H1 (cell line): ENCODE data around the gene SHISA6. TPM values are rescaled to one million over a fixed set of nuclear protein-coding genes. Genes with fewer than 3 reads are reported as not detected.

ENCODE experiments used
- CTCF ChIA-PET: fragments of 300-600 bp; sonication (Branson Sonifier 250); formaldehyde crosslinking; loops from one replicate; lab custom pipeline; 2021; ENCODE audit not compliant: partially characterized antibody; lab: Charles Lee
- POLR2A ChIA-PET: fragments of 300-600 bp; sonication (Branson Sonifier 250); formaldehyde crosslinking; loops from one replicate; lab custom pipeline; 2021; ENCODE audit warnings: inconsistent platforms; ENCODE audit not compliant: partially characterized antibody; lab: Charles Lee
- DNase-seq, 2 experiments: peaks; one replicate each; pipeline versions ENCODE4 v3.0.0 to v3.0.0-alpha.2; 2010 to 2022; ENCODE audit warnings: low spot score in 2 of 2, low read depth in 1 of 2, mixed read lengths in 1 of 2
- FAIRE-seq: peaks from 2 replicates; lab custom pipeline; 2011; peaks lifted over from hg19 to GRCh38; lab: Jason Lieb, UNC
- H2AFZ ChIP-seq: 2 replicates; pipeline ENCODE4 v1.8.1; 2012; ENCODE audit warnings: low read length, inconsistent platforms
- H2AK5ac ChIP-seq: 2 replicates; pipeline ENCODE4 v1.6.1; 2013; ENCODE audit warnings: low read depth, low read length
- H2BK120ac ChIP-seq: replicated peaks from 2 replicates; pipeline ENCODE3; 2013; ENCODE audit warnings: low read depth, low read length, inconsistent platforms
- H2BK12ac ChIP-seq: 2 replicates; pipeline ENCODE4 v1.6.1; 2013; ENCODE audit warnings: low read depth, low read length
- H2BK15ac ChIP-seq: 2 replicates; pipeline ENCODE4 v1.6.1; 2013; ENCODE audit warnings: low read length
- H2BK20ac ChIP-seq: 2 replicates; pipeline ENCODE4 v1.6.1; 2013; ENCODE audit warnings: low read length
- H2BK5ac ChIP-seq: 2 replicates; pipeline ENCODE4 v1.6.1; 2013; ENCODE audit warnings: low read depth, low read length
- H3K14ac ChIP-seq: 2 replicates; pipeline ENCODE4 v1.6.1; 2013; ENCODE audit warnings: inconsistent platforms; ENCODE audit not compliant: insufficient read length
- H3K18ac ChIP-seq: 2 replicates; pipeline ENCODE4 v1.6.1; 2013; ENCODE audit warnings: low read length; ENCODE audit errors: extremely low read depth
- H3K23ac ChIP-seq: 2 replicates; pipeline ENCODE4 v1.6.1; 2013; ENCODE audit warnings: inconsistent platforms; ENCODE audit not compliant: insufficient read length
- H3K23me2 ChIP-seq: 2 replicates; pipeline ENCODE4 v1.6.1; 2013; ENCODE audit warnings: low read depth, low read length
- H3K27ac ChIP-seq: 2 replicates; pipeline ENCODE4 v1.6.1; 2011; ENCODE audit warnings: low read depth, low read length, inconsistent platforms
- H3K27me3 ChIP-seq, 4 experiments: replicated peaks in 1 of 4; 1 replicate in 1 of 4; 2 replicates in 3 of 4; pipeline versions ENCODE4 v1.6.1 to v1.8.1; 2011 to 2013; ENCODE audit warnings: low read length in 3 of 4, mild to moderate bottlenecking in 3 of 4, inconsistent platforms in 2 of 4, mixed read lengths in 2 of 4, moderate library complexity in 1 of 4; ENCODE audit not compliant: control insufficient read depth in 3 of 4, insufficient read depth in 3 of 4; ENCODE audit errors: extremely low read depth in 1 of 4
- H3K36me3 ChIP-seq, 4 experiments: 2 replicates each; pipeline versions ENCODE4 v1.6.1 to v1.8.1; 2011 to 2013; ENCODE audit warnings: mild to moderate bottlenecking in 4 of 4, low read length in 3 of 4, moderate library complexity in 2 of 4, control low read depth in 1 of 4, inconsistent platforms in 1 of 4; ENCODE audit not compliant: insufficient read depth in 4 of 4, control insufficient read depth in 2 of 4
- H3K4ac ChIP-seq: replicated peaks from 2 replicates; pipeline ENCODE3; 2013; ENCODE audit warnings: low read length, low read depth, mixed read lengths, inconsistent platforms; ENCODE audit not compliant: insufficient read length
- H3K4me1 ChIP-seq, 4 experiments: replicated peaks in 1 of 4; 1 replicate in 1 of 4; 2 replicates in 3 of 4; pipeline versions ENCODE4 v1.6.1 to v1.8.1; 2011 to 2013; ENCODE audit warnings: low read length in 3 of 4, inconsistent platforms in 2 of 4, mixed read lengths in 1 of 4; ENCODE audit not compliant: insufficient read depth in 4 of 4, control insufficient read depth in 3 of 4
- H3K4me2 ChIP-seq, 2 experiments: 2 replicates each; pipeline versions ENCODE4 v1.6.1 to v1.8.1; 2011 to 2013; ENCODE audit warnings: low read depth in 2 of 2, low read length in 2 of 2, control low read depth in 1 of 2, inconsistent platforms in 1 of 2, mild to moderate bottlenecking in 1 of 2; ENCODE audit not compliant: insufficient read depth in 1 of 2
- H3K4me3 ChIP-seq, 4 experiments: fragments of 200-600, 300-600 bp in 1 of 4; sonication (generic), shearing (Covaris generic), sonication (Bioruptor Twin) in 1 of 4; 2 replicates each; pipeline versions ENCODE4 v1.5.1 to v1.8.1; 2011 to 2016; ENCODE audit warnings: low read length in 4 of 4, low read depth in 3 of 4, control low read depth in 2 of 4, inconsistent platforms in 2 of 4, mild to moderate bottlenecking in 2 of 4, mixed read lengths in 1 of 4, moderate library complexity in 1 of 4; ENCODE audit not compliant: insufficient read depth in 2 of 4; ENCODE audit errors: extremely low read depth in 1 of 4
- H3K56ac ChIP-seq: replicated peaks from 2 replicates; pipeline ENCODE3; 2013; ENCODE audit warnings: low read depth, mild to moderate bottlenecking, mixed read lengths, low read length, inconsistent platforms; ENCODE audit not compliant: insufficient read length
- H3K79me1 ChIP-seq: 2 replicates; pipeline ENCODE4 v1.6.1; 2013; ENCODE audit warnings: low read depth, low read length, control low read depth
- H3K79me2 ChIP-seq, 2 experiments: 2 replicates each; pipeline versions ENCODE4 v1.6.1 to v1.8.1; 2012 to 2013; ENCODE audit warnings: low read length in 2 of 2, mild to moderate bottlenecking in 2 of 2, inconsistent platforms in 1 of 2; ENCODE audit not compliant: insufficient read depth in 2 of 2, control insufficient read depth in 1 of 2
- H3K9ac ChIP-seq, 4 experiments: replicated peaks in 1 of 4; 1 replicate in 1 of 4; 2 replicates in 3 of 4; pipeline versions ENCODE4 v1.6.1 to v1.8.1; 2011 to 2013; ENCODE audit warnings: low read depth in 3 of 4, low read length in 3 of 4, control low read depth in 2 of 4, mild to moderate bottlenecking in 2 of 4, moderate library complexity in 2 of 4, inconsistent platforms in 1 of 4; ENCODE audit errors: extremely low read depth in 1 of 4
- H3K9me3 ChIP-seq, 2 experiments: 2 replicates each; pipeline versions ENCODE4 v1.6.1 to v1.8.1; 2012 to 2013; ENCODE audit warnings: mild to moderate bottlenecking in 2 of 2, moderate library complexity in 2 of 2, control low read depth in 1 of 2, inconsistent platforms in 1 of 2, low read depth in 1 of 2, low read length in 1 of 2, mixed read lengths in 1 of 2; ENCODE audit not compliant: insufficient read depth in 2 of 2
- H4K20me1 ChIP-seq, 2 experiments: replicated peaks in 1 of 2; 2 replicates each; pipeline versions ENCODE3 to v1.8.1; 2011 to 2013; ENCODE audit warnings: inconsistent platforms in 2 of 2, low read length in 2 of 2, mild to moderate bottlenecking in 1 of 2; ENCODE audit not compliant: insufficient read depth in 2 of 2, control insufficient read depth in 1 of 2
- H4K5ac ChIP-seq: 2 replicates; pipeline ENCODE4 v1.6.1; 2013; ENCODE audit warnings: low read length, low read depth, mixed read lengths, inconsistent platforms; ENCODE audit not compliant: insufficient read length
- H4K8ac ChIP-seq: 2 replicates; pipeline ENCODE4 v1.8.0; 2013; ENCODE audit warnings: mild to moderate bottlenecking, moderate library complexity, low read length, inconsistent platforms; ENCODE audit not compliant: insufficient read depth; ENCODE audit errors: extremely low read depth
- H4K91ac ChIP-seq: replicated peaks from 2 replicates; pipeline ENCODE3; 2013; ENCODE audit warnings: low read length, mixed read lengths, inconsistent platforms; ENCODE audit not compliant: insufficient read length
- BACH1 ChIP-seq: IDR thresholded peaks from 2 replicates; pipeline ENCODE4 v1.6.1; 2012; ENCODE audit warnings: low read length, improper control_type of control experiment
- CBX5 ChIP-seq: fragments of 300-800, 300-1000 bp; sonication (generic); IDR thresholded peaks from 2 replicates; pipeline ENCODE4 v1.7.1; 2016; ENCODE audit warnings: antibody characterized with exemption, low read length, low read depth
- CBX8 ChIP-seq: fragments of 300-800, 300-1000 bp; sonication (generic); IDR thresholded peaks from 2 replicates; pipeline ENCODE4 v1.7.1; 2016; ENCODE audit warnings: low read depth, low read length, borderline replicate concordance
- CTBP2 ChIP-seq: IDR thresholded peaks from 2 replicates; pipeline ENCODE4 v1.7.0; 2011; ENCODE audit warnings: borderline replicate concordance, mild to moderate bottlenecking, moderate library complexity, mixed read lengths, low read length; ENCODE audit not compliant: insufficient read depth, insufficient read length
- CTCF ChIP-seq, 3 experiments: IDR thresholded peaks; 1 replicate in 2 of 3; 2 replicates in 1 of 3; pipeline versions ENCODE4 v1.5.1 to v1.6.1; 2011; ENCODE audit warnings: low read length in 3 of 3, mild to moderate bottlenecking in 3 of 3, inconsistent platforms in 2 of 3, low read depth in 1 of 3, moderate library complexity in 1 of 3; ENCODE audit not compliant: insufficient read depth in 1 of 3; ENCODE audit errors: control extremely low read depth in 1 of 3
- EZH2 ChIP-seq: fragments of 200-600 bp; sonication (generic); IDR thresholded peaks from 2 replicates; pipeline ENCODE4 v1.7.1; 2012; ENCODE audit warnings: low read depth, mild to moderate bottlenecking, moderate library complexity, low read length, inconsistent platforms; ENCODE audit not compliant: severe bottlenecking
- KDM5A ChIP-seq: fragments of 200-600 bp; IDR thresholded peaks from 2 replicates; pipeline ENCODE4 v1.7.1; 2012; ENCODE audit warnings: mild to moderate bottlenecking, low read length, inconsistent platforms, mixed read lengths
- POU5F1 ChIP-seq: IDR thresholded peaks from 2 replicates; pipeline ENCODE4 v1.6.1; 2011; ENCODE audit warnings: low read depth, mild to moderate bottlenecking, low read length, moderate library complexity
- RAD21 ChIP-seq, 2 experiments: IDR thresholded peaks in 1 of 2; conservative IDR thresholded peaks in 1 of 2; 2 replicates each; pipeline ENCODE4 v1.6.1; 2011; ENCODE audit warnings: low read depth in 2 of 2, low read length in 2 of 2, improper control_type of control experiment in 1 of 2, inconsistent platforms in 1 of 2, mild to moderate bottlenecking in 1 of 2, moderate library complexity in 1 of 2
- SUZ12 ChIP-seq: fragments of 200-600 bp; sonication (generic); IDR thresholded peaks from 2 replicates; pipeline ENCODE4 v1.6.1; 2012; ENCODE audit warnings: mild to moderate bottlenecking, inconsistent platforms, low read length, moderate library complexity, mixed read lengths
- TCF12 ChIP-seq: IDR thresholded peaks from 2 replicates; pipeline ENCODE4 v1.6.1; 2011; ENCODE audit warnings: low read depth, mild to moderate bottlenecking, low read length
- WGBS, 2 experiments: shearing (Covaris generic) in 1 of 2; methylation state at CpG; one replicate each; pipeline versions ENCODE4 v1.1.6 to v1.1.7; 2013 to 2015; ENCODE audit warnings: low lambda C conversion rate in 2 of 2, mixed read lengths in 2 of 2, inconsistent platforms in 1 of 2, low coverage in 1 of 2, missing lambda C conversion rate in 1 of 2; ENCODE audit not compliant: insufficient replicate concordance in 2 of 2, insufficient coverage in 1 of 2, insufficient read length in 1 of 2; ENCODE audit errors: extremely low coverage in 1 of 2, missing lambda C conversion rate in 1 of 2; 5-methylcytosine and 5-hydroxymethylcytosine counted together
- polyA plus RNA-seq, 7 experiments: library from polyadenylated mRNA; depleted of rRNA in 3 of 7; stranded (reverse) in 5 of 7; unstranded in 2 of 7; fragments of >200 nt in 5 of 7; fragments of 200-250 nt in 2 of 7; gene quantifications; 1 replicate in 5 of 7; 2 replicates in 1 of 7; 4 replicates in 1 of 7; pipeline versions ENCODE4 v1.2.1 to v1.2.3, GENCODE V29; 2011 to 2013; ENCODE audit warnings: missing spikeins in 2 of 7, mixed read lengths in 2 of 7
- total RNA-seq: library from RNA; stranded (reverse); fragmentation: NEBNext Ultra II Directional; extraction: Animal tissue kit (Norgen Biotek cat#: 25700); gene quantifications from 2 replicates; pipeline ENCODE4 v1.2.1, GENCODE V29; 2021

Gene SHISA6
- total and polyA plus RNA-seq, 2 of the 8 experiments (the other 6 are each of a cell fraction or from before 2014, with no cell fraction given) = 2.9 to 4.8 TPM

DNA sequence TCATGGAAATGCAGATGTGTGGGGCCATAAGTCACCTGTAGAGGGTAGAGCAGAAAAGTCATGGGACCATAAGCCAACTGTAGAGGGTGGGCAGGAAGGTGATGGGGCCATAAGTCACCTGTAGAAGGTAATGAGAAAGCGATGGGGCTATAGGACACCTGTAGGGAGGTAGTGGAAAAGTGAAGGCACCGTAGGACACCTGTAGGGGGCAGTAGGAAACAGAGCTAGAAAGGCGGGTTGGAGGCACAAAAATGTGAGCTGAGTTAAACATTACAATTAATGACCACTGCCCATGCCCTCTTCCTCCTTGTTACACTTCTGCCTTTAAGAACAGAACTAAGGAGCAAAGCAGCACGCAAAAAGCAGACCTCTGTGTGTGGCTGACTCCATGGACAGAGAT, 150.1 kb downstream of the SHISA6 start:
- 69% methylated on average over 4 of the region's 4 CpGs; no CpG with 5 or more reads in 1 of the 2 experiments for WGBS, 2 experiments
- Histone ChIP-seq H2BK15ac (no peak overlapping the region), H3K9ac (no peak overlapping the region; a peak in 1 of 7 replicates), H3K4me3 (no peak overlapping the region), H2BK12ac (no peak overlapping the region), H2BK120ac (no peak overlapping the region), H2BK20ac (no peak overlapping the region), H4K91ac (no peak overlapping the region), H2AK5ac (no peak overlapping the region), H2AFZ (no peak overlapping the region; the same call in 1 of the 2 replicates), H3K79me2 (no peaks in the 10 kb centered on the region), H4K20me1 (no peaks in the 10 kb centered on the region), H3K27ac (no peak overlapping the region), H3K9me3 (no peaks in the 10 kb centered on the region), H3K36me3 (no peaks in the 10 kb centered on the region), H3K4me1 (peaks cover 0 to 3% (median 0%) of the 10 kb centered on the region in 4 experiments; a peak in 1 of 7 replicates), H2BK5ac (no peak overlapping the region), H3K4ac (no peak overlapping the region), H3K23ac (no peak overlapping the region), H4K8ac (no peak overlapping the region), H3K14ac (no peak overlapping the region), H3K79me1 (no peaks in the 10 kb centered on the region), H3K18ac (no peak overlapping the region), H3K56ac (no peak overlapping the region), H3K23me2 (no peaks in the 10 kb centered on the region), H4K5ac (no peak overlapping the region), H3K4me2 (no peak overlapping the region), H3K27me3 (no peaks in the 10 kb centered on the region)
- POLR2A ChIA-PET = no interaction called here
- FAIRE-seq (peak; percentile 84), DNase-seq (peak in 1 of 2 experiments; percentile 73)
- CTCF ChIA-PET = interaction anchor here (0.6 to 3.6 kb wide), 38 partner anchors 9 to 549 kb away, joined by 3 to 34 read pairs (median 4); no protein-coding TSS in a partner anchor
- TF ChIP-seq EZH2 = no peak
- no peak for TF ChIP-seq CTBP2
- no peak for TF ChIP-seq SUZ12
- TF ChIP-seq POU5F1 = no peak
- no peak for TF ChIP-seq BACH1
- peak; percentile 63 to 88 (median 81) for TF ChIP-seq CTCF (IDR thresholded peaks at IDR 0.05; ENCODE audit: control extremely low read depth in 1 of 3, insufficient read depth in 1 of 3, low read depth in 1 of 3, low read length in 3 of 3)
- no peak for TF ChIP-seq CBX5
- TF ChIP-seq KDM5A = no peak
- TF ChIP-seq RAD21 (IDR thresholded peaks at IDR 0.05 in 1 of 2, conservative IDR thresholded peaks at IDR 0.05 in 1 of 2; ENCODE audit: low read depth in 2 of 2, low read length in 2 of 2) = peak; percentile 82 to 88
- TF ChIP-seq CBX8 = no peak
- TF ChIP-seq TCF12 = no peak
